ENCODE results near the gene SPIRE2.
A peak's percentile ranks its signal among the peaks of the same experiment; 100 is the strongest.
"Not testable (repeated sequence)": the region's sequence is repeated elsewhere in the genome, so short reads cannot be mapped to it uniquely, and the experiment has no call there.

The SPIRE2 gene

GRCh38 chr16:89828199-89828869 is at the start of gene SPIRE2:
TSS of gene SPIRE2 (plus strand) at chr16:89828475. CDS start at chr16:89828551, 76 bp downstream.
- peak; percentile 65 for DNase-seq

GRCh38 chr16:89779231-89779908 is 48.9 kb upstream of the SPIRE2 start:
- no peak for DNase-seq

- DNase-seq = no peak
Measured at GRCh38 chr16:89779909-89780305, 48.4 kb upstream of the SPIRE2 start.

GRCh38 chr16:89782489-89782888 is 45.8 kb upstream of the SPIRE2 start:
- DNase-seq = no peak

- not testable (repeated sequence) for DNase-seq
Measured at GRCh38 chr16:89783952-89784351, 44.3 kb upstream of the SPIRE2 start.

GRCh38 chr16:89784406-89784805 is 43.9 kb upstream of the SPIRE2 start:
- peak; percentile 32 for DNase-seq

- DNase-seq = peak; percentile 50
Measured at GRCh38 chr16:89785523-89786155, 42.6 kb upstream of the SPIRE2 start.

- DNase-seq = no peak
Measured at GRCh38 chr16:89786474-89787364, 41.6 kb upstream of the SPIRE2 start.

GRCh38 chr16:89787365-89787805 is 40.9 kb upstream of the SPIRE2 start:
- no peak for DNase-seq

- no peak for DNase-seq
Measured at GRCh38 chr16:89791278-89791995, 36.8 kb upstream of the SPIRE2 start.

GRCh38 chr16:89793092-89793491 is 35.2 kb upstream of the SPIRE2 start:
- peak; percentile 64 for DNase-seq

- DNase-seq = no peak
Measured at GRCh38 chr16:89793955-89794354, 34.3 kb upstream of the SPIRE2 start.

- no peak for DNase-seq
Measured at GRCh38 chr16:89795676-89796075, 32.6 kb upstream of the SPIRE2 start.

- DNase-seq = no peak
Measured at GRCh38 chr16:89796104-89796503, 32.2 kb upstream of the SPIRE2 start.

- no peak for DNase-seq
Measured at GRCh38 chr16:89798126-89798525, 30.1 kb upstream of the SPIRE2 start.

GRCh38 chr16:89798832-89799370 is 29.4 kb upstream of the SPIRE2 start:
- no peak for DNase-seq

GRCh38 chr16:89801800-89802199 is 26.5 kb upstream of the SPIRE2 start:
- no peak for DNase-seq

- DNase-seq = no peak
Measured at GRCh38 chr16:89805136-89805905, 23.0 kb upstream of the SPIRE2 start.

- not testable (repeated sequence) for DNase-seq
Measured at GRCh38 chr16:89806589-89807193, 21.6 kb upstream of the SPIRE2 start.

- DNase-seq = no peak
Measured at GRCh38 chr16:89808475-89808874, 19.8 kb upstream of the SPIRE2 start.

GRCh38 chr16:89811321-89811720 is 17.0 kb upstream of the SPIRE2 start:
- DNase-seq = no peak

Data from CD4-positive, alpha-beta T cell treated with Interferon gamma for 1 hour (primary cell).